Stimulated activated naive CD4-positive, alpha-beta T cell (primary cell): ENCODE data around the gene CASP7.

Experiments
- DNase-seq, 6 experiments: peaks; one replicate each; lab custom pipeline; 2025; lab: John Stamatoyannopoulos, UW

CASP7 gene

DNA sequence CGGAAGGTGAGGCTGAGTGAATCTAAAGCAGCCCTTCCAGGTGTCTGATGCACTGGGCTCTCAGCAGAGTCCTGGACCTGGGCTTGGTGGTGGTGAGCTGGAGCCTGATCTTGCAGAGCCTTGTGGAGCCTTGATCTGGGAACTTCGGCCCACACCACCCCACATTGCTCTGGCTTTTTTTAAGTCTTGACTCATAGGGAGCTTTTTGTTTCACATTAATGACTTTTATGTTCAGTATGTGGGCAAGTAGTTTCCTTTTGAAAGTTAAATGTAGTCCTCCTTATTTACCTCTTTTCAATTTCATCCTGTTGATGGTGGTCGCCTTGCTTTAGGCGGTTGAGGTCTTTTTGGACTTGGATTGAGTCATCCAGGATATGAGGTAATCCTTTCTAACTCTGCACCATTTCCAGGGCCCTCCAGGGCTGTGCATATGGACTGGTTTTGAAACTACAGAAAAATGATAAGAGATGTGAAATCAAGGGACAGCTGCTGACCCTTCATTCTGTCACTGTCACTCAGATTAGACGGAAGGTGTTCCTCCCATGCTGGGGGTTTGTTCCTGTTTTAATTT is 12.9 kb upstream of the CASP7 start:
- DNase-seq = no peak

- DNase-seq = peak in 2 of 6 experiments; percentile 17 to 32
Measured at GRCh38 chr10:113680190-113681111, 739 bp downstream of the CASP7 start.

DNA sequence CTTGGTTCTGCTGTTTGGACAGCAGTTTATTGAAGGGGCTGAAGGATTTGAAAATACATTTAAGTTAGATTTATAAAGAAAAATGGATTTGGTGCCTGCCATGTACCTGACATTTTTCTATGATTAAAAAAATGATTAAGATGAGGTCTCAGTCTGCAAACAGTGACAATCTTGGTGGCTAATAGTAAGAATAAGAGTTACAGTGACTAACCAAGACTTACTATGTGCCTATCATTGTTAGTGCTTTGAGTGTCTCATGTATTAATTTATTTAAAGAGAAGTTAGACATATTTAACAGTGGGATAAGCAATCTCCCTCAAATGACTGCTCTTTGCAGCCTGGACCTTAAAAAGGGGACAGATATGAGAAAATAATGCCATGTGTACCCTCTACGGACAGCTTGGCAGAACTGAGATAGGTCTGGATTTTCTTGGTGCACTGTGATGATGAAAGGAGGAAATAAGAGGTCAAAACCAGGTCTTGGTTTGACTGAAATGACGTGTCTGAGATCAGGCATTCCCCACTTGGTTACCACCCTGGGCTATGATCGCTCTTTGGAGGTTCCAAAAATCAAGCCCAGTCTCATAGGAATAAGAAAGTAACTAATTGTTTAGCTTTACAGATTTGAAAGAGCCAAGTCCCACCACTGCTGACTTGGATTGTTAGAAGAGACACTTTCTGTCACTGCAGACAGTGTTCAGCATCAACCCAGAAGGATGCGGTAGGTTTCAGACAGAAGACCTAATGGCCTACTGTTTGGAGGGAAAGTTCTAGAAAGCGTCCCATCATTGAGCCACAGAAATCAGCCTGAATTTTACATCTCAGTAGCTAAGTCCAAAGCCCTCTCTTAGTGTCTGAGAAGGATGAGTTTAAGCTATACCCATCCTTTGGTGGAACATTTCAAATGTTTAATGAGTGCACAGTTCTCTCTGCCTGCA is 2.1 kb downstream of the CASP7 start:
- DNase-seq = no peak

DNA sequence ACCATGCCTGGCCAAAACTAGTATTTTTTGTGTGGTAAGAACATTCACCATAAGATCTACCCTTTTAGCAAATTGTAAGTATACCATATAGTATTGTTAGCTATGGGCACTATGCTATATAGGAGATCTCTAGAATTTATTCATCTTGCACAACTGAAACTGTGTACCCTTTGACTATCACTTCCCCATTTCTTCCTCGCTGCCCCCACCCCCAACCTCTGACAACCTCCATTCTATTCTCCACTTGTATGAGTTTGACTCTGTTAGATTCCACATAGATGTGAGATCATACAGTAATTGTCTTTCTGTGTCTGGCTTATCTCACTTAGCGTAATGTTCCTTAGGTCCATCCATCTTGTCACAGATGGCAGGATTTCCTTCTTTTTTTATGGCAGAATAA is 3.6 kb downstream of the CASP7 start:
- no peak for DNase-seq

GRCh38 chr10:113686028-113686427 is 6.3 kb downstream of the CASP7 start:
- no peak for DNase-seq

DNA sequence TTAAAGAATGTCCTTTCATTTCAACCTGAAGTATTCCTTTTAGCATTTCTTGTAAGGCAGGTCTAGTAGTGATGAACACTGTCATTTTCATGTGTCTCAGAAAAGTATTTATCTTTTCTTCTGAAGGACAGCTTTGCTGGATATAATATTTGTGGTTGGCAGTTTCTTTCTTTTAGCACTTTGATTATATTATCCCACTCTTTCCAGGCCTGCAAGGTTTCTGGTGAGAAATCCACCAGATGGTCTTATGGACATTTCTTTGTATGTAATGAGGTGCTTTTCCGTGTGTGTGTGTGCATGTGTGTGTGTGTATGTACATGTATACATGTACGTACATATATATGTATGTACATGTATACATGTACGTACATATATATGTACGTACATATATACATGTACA is 7.3 kb downstream of the CASP7 start:
- no peak for DNase-seq

DNA sequence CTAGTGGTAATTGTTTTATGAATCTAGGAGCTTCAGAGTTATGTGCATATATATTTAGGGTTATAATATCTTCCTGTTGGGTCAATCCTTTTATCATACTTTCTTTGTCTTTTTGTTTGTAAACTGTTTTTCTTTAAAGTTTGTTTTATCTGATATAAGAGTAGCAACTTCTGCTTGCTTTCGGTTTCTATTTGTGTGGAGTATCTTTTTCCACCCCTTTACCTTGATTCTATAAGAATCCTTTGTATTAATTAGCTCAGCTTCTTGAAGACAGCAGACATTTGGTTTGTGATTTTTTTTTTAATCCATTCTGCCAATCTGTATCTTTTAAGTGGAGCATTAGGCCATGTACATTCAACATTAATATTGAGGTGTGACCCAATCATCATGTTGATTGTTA is 9.3 kb downstream of the CASP7 start:
- no peak for DNase-seq

GRCh38 chr10:113689574-113689973 is 9.9 kb downstream of the CASP7 start:
- DNase-seq = no peak

DNA sequence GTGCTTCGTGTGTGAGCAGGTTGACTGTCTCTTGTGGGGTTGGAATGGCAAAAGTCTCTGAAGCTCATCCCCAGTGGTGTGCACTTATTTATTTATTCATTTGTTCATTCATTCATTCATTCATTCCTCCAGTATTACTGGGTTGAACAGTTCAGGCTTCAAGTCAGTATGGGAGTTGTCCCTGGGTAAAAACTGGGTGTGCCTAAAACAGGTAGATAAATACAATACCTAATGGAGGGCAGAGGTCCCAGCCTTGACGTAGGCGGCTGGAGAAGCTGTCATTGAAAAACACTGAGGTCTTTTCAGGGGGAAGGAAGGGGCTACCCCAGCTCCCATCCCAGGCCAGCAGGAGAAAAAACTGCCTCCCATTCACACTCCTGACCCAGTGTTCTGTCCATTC is 11.0 kb downstream of the CASP7 start:
- no peak for DNase-seq

- no peak for DNase-seq
Measured at GRCh38 chr10:113691381-113691780, 11.7 kb downstream of the CASP7 start.

- DNase-seq = no peak
Measured at GRCh38 chr10:113692271-113692670, 12.6 kb downstream of the CASP7 start.

DNA sequence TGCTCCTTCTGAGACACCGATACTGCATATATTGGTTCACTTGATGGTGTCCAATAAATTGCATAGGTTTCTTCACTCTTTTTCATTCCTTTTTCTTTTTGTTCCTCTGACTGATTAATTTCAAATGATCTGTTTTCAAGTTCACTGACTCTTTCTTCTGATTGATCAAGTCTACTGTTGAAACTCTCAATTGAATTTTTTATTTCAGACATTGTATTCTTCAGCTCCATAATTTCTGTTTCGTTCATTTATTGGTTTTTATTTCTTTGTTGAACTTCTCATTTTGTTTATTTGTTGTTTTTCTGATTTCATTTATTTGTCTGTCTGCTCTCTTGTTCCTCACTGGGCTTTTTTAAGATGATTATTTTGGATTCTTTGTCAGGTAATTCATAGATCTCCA is 13.6 kb downstream of the CASP7 start:
- no peak for DNase-seq

GRCh38 chr10:113695691-113696090 is 16.0 kb downstream of the CASP7 start:
- DNase-seq = no peak

- no peak for DNase-seq
Measured at GRCh38 chr10:113697595-113697994, 17.9 kb downstream of the CASP7 start.

DNA sequence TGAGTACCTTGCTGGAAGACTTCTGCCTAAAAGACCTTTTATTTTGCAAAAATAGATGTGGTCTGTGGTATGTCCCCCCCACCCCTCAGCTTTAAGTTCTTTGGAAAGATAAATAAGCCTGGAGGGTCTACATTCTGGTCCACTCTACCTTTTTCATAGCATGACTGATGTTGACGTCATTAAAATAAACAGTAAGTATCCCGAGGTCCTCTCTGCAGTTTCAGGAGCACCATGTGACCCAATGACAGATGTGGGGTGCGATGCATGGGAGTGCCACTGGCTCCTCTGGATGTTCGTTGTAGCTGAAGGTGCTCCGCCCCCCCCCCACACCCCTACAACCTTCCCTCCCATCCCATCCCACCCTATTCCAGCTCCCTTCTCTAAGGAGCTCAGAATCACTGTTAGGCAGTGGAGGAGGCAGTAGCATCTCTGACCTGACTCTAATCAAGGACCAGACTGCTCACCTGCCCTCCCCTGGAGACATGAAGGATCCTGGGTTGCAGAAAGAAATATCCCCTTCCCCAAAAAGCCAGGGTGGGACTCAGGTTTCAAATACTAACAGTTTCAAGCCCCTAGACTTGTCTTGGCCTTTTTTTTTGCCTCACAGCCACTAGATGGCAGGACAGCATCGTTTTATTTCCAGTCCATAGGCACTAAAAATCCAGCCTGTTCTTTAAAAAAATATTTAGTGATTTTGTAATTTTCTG is 25.1 kb downstream of the CASP7 start:
- peak in 2 of 6 experiments; percentile 13 for DNase-seq

GRCh38 chr10:113705344-113705652 is 25.6 kb downstream of the CASP7 start:
- DNase-seq = no peak

- DNase-seq = no peak
Measured at GRCh38 chr10:113706623-113707022, 26.9 kb downstream of the CASP7 start.

GRCh38 chr10:113708640-113709039 is 28.9 kb downstream of the CASP7 start:
- no peak for DNase-seq

DNA sequence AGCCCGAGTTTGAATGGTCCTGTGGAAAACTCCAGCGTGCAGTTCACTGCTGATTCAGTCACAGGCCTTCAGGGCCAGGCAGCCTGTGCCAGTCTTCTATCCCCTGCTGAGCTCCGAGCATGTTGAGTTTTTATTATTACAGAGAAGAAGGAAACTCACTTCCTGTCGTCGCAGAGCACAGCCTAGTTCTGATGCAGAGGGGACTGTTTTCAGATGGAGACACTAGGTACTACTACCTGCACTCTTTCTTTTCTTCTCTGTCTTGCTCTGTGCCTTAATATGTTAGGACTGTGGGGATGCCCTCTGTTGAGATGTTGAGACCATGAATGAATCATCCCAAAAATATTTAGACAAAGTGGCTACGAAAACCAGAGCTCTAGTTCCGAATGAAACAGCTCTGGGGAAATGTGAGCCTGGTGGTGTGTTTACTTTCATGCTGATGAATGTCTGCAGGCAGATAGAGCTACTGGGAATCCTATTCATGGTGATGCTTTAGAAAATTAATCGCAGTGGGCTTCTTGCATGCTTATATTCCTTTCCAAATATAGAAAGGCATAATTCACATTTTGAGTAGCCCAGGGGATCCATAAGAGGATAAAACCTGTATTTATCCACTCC is 29.6 kb downstream of the CASP7 start:
- DNase-seq = no peak

DNA sequence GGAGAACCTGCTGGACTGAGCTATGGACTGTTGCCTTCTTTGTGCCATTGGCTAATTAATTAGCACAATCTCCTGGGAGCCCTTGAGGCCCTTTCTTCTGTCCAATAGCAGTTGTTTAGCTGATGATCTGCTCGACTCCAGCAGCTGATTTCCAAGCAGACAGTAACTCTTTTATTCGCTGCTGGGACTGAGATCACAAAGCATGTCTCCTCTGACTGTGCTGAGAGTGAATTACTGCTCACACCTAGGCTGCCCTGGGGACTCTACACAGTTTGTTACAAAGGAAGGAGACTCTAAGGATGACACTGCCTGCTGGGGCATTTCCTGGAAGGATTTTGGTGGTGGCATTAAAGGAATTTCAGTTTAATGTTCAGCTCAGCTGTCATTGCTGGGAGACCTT is 31.4 kb downstream of the CASP7 start:
- no peak for DNase-seq

GRCh38 chr10:113712024-113712423 is 32.3 kb downstream of the CASP7 start:
- DNase-seq = no peak
